GM12872 (cell line): Measurements from ENCODE around the gene SDCBP2.

Experiments
- TF ChIP-seq, protein P1 (sequence below): IDR thresholded peaks from 3 replicates; pipeline ENCODE4 v1.5.1; 2011; ENCODE audit warnings: low read depth, mild to moderate bottlenecking, low read length, moderate library complexity; ENCODE audit not compliant: insufficient read depth

Gene SDCBP2

DNA sequence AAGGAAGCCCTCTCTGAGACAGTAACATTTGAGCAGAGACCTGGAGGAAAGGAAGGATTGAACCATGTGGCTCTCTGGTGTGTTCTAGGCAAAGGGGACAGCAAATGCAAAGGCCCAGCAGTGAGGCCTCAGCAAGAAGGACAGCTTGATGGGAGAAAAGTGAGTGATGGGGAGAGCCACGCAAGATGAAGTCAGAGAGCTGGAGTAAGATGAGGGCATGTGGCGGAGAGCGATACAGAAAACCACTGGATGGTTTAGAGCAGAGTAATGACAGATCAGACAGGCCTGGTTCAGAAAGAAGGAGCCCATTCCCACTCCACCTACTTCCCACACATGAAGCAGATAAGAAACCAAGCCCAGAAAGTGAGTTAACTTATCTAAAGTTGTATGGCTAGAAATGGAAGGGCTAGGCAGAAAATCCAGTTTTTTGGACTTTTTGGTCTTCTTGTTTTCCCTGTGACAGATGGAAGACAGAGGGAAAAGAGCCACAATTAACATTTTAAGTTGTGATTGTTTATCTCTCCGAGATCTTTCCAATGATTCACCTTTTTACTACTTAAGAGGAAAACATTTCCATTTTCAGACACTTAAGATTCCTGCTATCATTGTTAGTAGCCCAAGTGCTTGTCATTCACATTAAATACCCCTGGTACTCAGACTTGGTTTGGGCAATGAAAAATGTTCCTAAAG is 63.6 kb downstream of the SDCBP2 start:
- TF ChIP-seq, protein P1, sequence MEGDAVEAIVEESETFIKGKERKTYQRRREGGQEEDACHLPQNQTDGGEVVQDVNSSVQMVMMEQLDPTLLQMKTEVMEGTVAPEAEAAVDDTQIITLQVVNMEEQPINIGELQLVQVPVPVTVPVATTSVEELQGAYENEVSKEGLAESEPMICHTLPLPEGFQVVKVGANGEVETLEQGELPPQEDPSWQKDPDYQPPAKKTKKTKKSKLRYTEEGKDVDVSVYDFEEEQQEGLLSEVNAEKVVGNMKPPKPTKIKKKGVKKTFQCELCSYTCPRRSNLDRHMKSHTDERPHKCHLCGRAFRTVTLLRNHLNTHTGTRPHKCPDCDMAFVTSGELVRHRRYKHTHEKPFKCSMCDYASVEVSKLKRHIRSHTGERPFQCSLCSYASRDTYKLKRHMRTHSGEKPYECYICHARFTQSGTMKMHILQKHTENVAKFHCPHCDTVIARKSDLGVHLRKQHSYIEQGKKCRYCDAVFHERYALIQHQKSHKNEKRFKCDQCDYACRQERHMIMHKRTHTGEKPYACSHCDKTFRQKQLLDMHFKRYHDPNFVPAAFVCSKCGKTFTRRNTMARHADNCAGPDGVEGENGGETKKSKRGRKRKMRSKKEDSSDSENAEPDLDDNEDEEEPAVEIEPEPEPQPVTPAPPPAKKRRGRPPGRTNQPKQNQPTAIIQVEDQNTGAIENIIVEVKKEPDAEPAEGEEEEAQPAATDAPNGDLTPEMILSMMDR, result no peak

DNA sequence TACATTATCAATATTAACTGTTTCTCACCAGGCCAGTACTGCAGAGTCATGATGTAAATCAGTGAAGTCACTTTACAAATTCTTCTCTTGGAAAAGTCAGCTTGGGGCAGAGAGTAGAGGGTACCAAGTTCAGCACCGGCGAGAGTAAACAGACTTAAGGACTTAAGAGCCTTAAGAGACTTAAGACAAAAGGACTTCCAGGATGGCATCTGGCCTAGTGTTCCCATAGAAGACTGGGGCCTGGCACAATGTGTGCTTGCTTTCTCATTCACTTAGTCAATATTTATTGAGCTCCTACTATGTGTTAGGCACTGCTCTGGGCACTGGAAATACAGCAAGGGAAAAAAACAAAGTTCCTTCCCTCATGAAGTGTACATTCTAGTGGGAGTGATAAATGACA is 64.2 kb downstream of the SDCBP2 start:
- TF ChIP-seq, protein P1, result no peak

DNA sequence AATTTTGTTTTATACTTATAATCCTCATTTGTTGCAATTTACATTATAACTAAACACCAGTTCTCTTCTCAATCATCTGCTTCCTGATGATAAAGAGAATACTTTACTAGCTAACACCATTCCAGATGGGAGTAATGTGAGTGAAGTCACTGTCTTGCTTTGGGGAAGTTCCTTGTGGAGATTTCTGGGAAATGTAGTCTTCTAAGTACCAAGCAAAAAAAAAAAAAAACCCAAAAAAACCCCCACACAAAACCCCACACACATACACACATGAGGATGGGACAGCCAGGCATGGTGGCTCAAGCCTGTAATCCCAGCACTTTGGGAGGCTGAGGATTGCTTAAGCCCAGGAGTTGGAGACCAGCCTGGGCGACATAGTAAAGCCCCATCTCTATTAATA is 65.1 kb downstream of the SDCBP2 start:
- TF ChIP-seq, protein P1, result no peak
